Measurements from ENCODE around the gene SP9.
"Not testable (repeated sequence)": the region's sequence is repeated elsewhere in the genome, so short reads cannot be mapped to it uniquely, and the experiment has no call there.

Gene SP9

GRCh38 chr2:174343623-174344455, 9.1 kb downstream of the SP9 start:
- in situ Hi-C loops (cut with HindIII; ENCODE audit: low sequenced_read_pairs): loop anchor here (25.0 kb wide), 1 partner anchor 932 kb away; no protein-coding TSS in a partner anchor
- no peak for DNase-seq (ENCODE audit: low read depth)
- TF ChIP-seq CTCF (IDR thresholded peaks at IDR 0.05; ENCODE audit: low read depth, low read length, missing control alignments): no peak
- H3K4me3 ChIP-seq (ENCODE audit: low read depth, low read length): no peak overlapping the region

- peak; percentile 23 for DNase-seq (ENCODE audit: low read depth)
- no peak overlapping the region for H3K4me3 ChIP-seq (ENCODE audit: low read depth, low read length)
- in situ Hi-C loops (cut with HindIII; ENCODE audit: low sequenced_read_pairs): loop anchor here (25.0 kb wide), 1 partner anchor 933 kb away; no protein-coding TSS in a partner anchor
- no peak for TF ChIP-seq CTCF (IDR thresholded peaks at IDR 0.05; ENCODE audit: low read depth, low read length, missing control alignments)
These were observed 10.1 kb downstream of the SP9 start for GRCh38 chr2:174344716-174345461.

- peak; percentile 46 for TF ChIP-seq CTCF (IDR thresholded peaks at IDR 0.05; ENCODE audit: low read depth, low read length, missing control alignments)
- H3K4me3 ChIP-seq (ENCODE audit: low read depth, low read length): no peak overlapping the region
- no peak for DNase-seq (ENCODE audit: low read depth)
- in situ Hi-C loops (cut with HindIII; ENCODE audit: low sequenced_read_pairs): no loop called here
These were observed 15.3 kb downstream of the SP9 start for GRCh38 chr2:174350018-174350417.

- in situ Hi-C loops (cut with HindIII; ENCODE audit: low sequenced_read_pairs): no loop called here
- H3K4me3 ChIP-seq (ENCODE audit: low read depth, low read length): no peak overlapping the region
- no peak for TF ChIP-seq CTCF (IDR thresholded peaks at IDR 0.05; ENCODE audit: low read depth, low read length, missing control alignments)
- DNase-seq (ENCODE audit: low read depth): no peak
These were observed 15.9 kb downstream of the SP9 start for GRCh38 chr2:174350593-174351181.

- H3K4me3 ChIP-seq (ENCODE audit: low read depth, low read length): no peak overlapping the region
- in situ Hi-C loops (cut with HindIII; ENCODE audit: low sequenced_read_pairs): no loop called here
- TF ChIP-seq CTCF (IDR thresholded peaks at IDR 0.05; ENCODE audit: low read depth, low read length, missing control alignments): no peak
- DNase-seq (ENCODE audit: low read depth): no peak
These were observed 18.2 kb downstream of the SP9 start for GRCh38 chr2:174353004-174353403.

GRCh38 chr2:174356347-174356746, 21.6 kb downstream of the SP9 start:
- no peak overlapping the region for H3K4me3 ChIP-seq (ENCODE audit: low read depth, low read length)
- in situ Hi-C loops (cut with HindIII; ENCODE audit: low sequenced_read_pairs): no loop called here
- TF ChIP-seq CTCF (IDR thresholded peaks at IDR 0.05; ENCODE audit: low read depth, low read length, missing control alignments): no peak
- no peak for DNase-seq (ENCODE audit: low read depth)

- DNase-seq (ENCODE audit: low read depth); H3K4me3 ChIP-seq (ENCODE audit: low read depth, low read length); in situ Hi-C loops (cut with HindIII; ENCODE audit: low sequenced_read_pairs): not testable (repeated sequence)
These were observed 24.9 kb downstream of the SP9 start for GRCh38 chr2:174359663-174360062.

Measured in astrocyte of the cerebellum (primary cell).